ENCODE data around the gene SH3GL1. TPM values are rescaled to one million over a fixed set of nuclear protein-coding genes. Genes with fewer than 3 reads are reported as not detected.

Gene SH3GL1
- total RNA-seq, 1 experiment from 2014 or later, result 60.0 TPM

- H3K27ac ChIP-seq, result no peak overlapping the region; the same call in 1 of the 2 replicates
- no peak overlapping the region for H3K4me3 ChIP-seq
- no peaks in the 10 kb centered on the region for H3K27me3 ChIP-seq
- peaks cover 37% of the 10 kb centered on the region for H3K4me1 ChIP-seq
- peaks cover 9% of the 10 kb centered on the region; the same call in 1 of the 2 replicates for H3K36me3 ChIP-seq
- no peaks in the 10 kb centered on the region for H3K9me3 ChIP-seq (replicated peaks)
- DNase-seq, result peak; percentile 46 to 59
Observed at GRCh38 chr19:4393947-4394590, 6.3 kb downstream of the SH3GL1 start.

GRCh38 chr19:4391701-4392483 is 8.5 kb downstream of the SH3GL1 start:
- H3K27me3 ChIP-seq, result no peaks in the 10 kb centered on the region
- no peak overlapping the region for H3K4me3 ChIP-seq
- peak overlapping the region; percentile 50 for H3K27ac ChIP-seq
- H3K36me3 ChIP-seq, result peaks cover 13% of the 10 kb centered on the region
- peak; percentile 85 to 87 for DNase-seq
- H3K4me1 ChIP-seq, result peaks cover 37% of the 10 kb centered on the region
- no peaks in the 10 kb centered on the region for H3K9me3 ChIP-seq (replicated peaks)

GRCh38 chr19:4391306-4391693 is 9.0 kb downstream of the SH3GL1 start:
- Histone ChIP-seq H3K27me3 (no peaks in the 10 kb centered on the region), H3K9me3 (replicated peaks) (no peaks in the 10 kb centered on the region), H3K36me3 (peaks cover 9% of the 10 kb centered on the region), H3K27ac (peak overlapping the region; percentile 50), H3K4me3 (no peak overlapping the region), H3K4me1 (peaks cover 37% of the 10 kb centered on the region)
- peak in 1 of 2 experiments; percentile 23 for DNase-seq

- H3K27me3 ChIP-seq, result no peaks in the 10 kb centered on the region
- no peak overlapping the region for H3K4me3 ChIP-seq
- peak in 1 of 2 experiments; percentile 22 for DNase-seq
- no peaks in the 10 kb centered on the region for H3K9me3 ChIP-seq (replicated peaks)
- peaks cover 9% of the 10 kb centered on the region for H3K36me3 ChIP-seq
- peaks cover 41% of the 10 kb centered on the region for H3K4me1 ChIP-seq
- peak overlapping the region; percentile 50 for H3K27ac ChIP-seq
Observed at GRCh38 chr19:4390567-4391305, 9.6 kb downstream of the SH3GL1 start.

DNA sequence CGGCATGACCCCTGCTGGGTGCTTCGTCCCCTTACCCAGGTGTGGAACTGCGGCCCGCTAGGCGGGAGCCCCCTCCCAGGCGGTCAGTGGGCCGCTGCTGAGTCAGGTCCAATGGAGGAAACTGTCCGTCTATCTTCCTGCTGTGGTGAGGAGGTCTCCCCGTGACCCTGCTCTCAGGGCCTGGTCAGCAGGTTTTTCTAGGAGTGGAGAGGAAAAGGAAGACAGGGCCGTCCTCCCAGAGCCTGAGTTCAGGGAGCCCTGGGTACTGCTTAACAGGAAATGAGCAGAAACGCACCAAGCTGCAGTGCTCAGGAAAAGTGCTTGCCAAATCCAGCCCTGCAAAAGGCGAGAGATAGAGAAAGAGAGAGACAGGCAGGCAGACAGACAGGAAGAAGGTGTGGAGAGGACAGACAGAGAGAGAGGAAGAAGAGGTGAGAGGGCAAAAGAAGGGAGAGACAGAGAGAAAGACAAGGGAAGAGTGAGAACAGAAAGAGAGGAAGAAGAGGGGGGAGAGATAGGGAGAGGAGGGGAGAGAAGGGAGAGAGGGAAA is 10.3 kb downstream of the SH3GL1 start:
- Histone ChIP-seq H3K36me3 (peaks cover 5% of the 10 kb centered on the region; the same call in 1 of the 2 replicates), H3K27ac (no peak overlapping the region; the same call in 1 of the 2 replicates), H3K27me3 (no peaks in the 10 kb centered on the region), H3K4me1 (peaks cover 42% of the 10 kb centered on the region), H3K9me3 (replicated peaks) (no peaks in the 10 kb centered on the region), H3K4me3 (no peak overlapping the region)
- DNase-seq, result no peak

- H3K9me3 ChIP-seq (replicated peaks), result no peaks in the 10 kb centered on the region
- no peaks in the 10 kb centered on the region for H3K27me3 ChIP-seq
- DNase-seq, result no peak
- no peak overlapping the region for H3K4me3 ChIP-seq
- no peak overlapping the region for H3K27ac ChIP-seq
- peaks cover 42% of the 10 kb centered on the region for H3K4me1 ChIP-seq
- H3K36me3 ChIP-seq, result peaks cover 5% of the 10 kb centered on the region; the same call in 1 of the 2 replicates
Observed at GRCh38 chr19:4389511-4390016, 10.8 kb downstream of the SH3GL1 start.

DNA sequence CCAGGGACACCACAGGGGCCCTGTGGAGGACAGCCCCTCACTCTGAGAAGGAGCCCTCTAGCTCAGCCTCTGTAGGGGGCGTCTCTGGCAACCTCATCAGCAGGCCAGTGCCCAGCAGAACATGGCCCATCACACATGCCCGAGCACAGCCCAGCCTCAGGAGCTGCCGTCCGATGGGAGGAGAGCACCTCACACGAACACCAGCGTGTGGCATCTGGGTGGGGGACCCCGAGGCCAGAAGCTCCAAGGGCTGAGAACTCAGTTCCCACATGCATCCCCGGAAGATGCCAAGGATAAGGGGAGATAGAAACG is 11.3 kb downstream of the SH3GL1 start:
- H3K36me3 ChIP-seq, result peaks cover 5% of the 10 kb centered on the region; the same call in 1 of the 2 replicates
- no peaks in the 10 kb centered on the region for H3K27me3 ChIP-seq
- no peak overlapping the region for H3K27ac ChIP-seq
- DNase-seq, result no peak
- no peaks in the 10 kb centered on the region for H3K9me3 ChIP-seq (replicated peaks)
- peaks cover 36% of the 10 kb centered on the region for H3K4me1 ChIP-seq
- no peak overlapping the region for H3K4me3 ChIP-seq

GRCh38 chr19:4388337-4389063 is 11.8 kb downstream of the SH3GL1 start:
- H3K4me1 ChIP-seq, result peaks cover 35% of the 10 kb centered on the region
- no peak for DNase-seq
- H3K36me3 ChIP-seq, result peaks cover 5% of the 10 kb centered on the region; the same call in 1 of the 2 replicates

DNA sequence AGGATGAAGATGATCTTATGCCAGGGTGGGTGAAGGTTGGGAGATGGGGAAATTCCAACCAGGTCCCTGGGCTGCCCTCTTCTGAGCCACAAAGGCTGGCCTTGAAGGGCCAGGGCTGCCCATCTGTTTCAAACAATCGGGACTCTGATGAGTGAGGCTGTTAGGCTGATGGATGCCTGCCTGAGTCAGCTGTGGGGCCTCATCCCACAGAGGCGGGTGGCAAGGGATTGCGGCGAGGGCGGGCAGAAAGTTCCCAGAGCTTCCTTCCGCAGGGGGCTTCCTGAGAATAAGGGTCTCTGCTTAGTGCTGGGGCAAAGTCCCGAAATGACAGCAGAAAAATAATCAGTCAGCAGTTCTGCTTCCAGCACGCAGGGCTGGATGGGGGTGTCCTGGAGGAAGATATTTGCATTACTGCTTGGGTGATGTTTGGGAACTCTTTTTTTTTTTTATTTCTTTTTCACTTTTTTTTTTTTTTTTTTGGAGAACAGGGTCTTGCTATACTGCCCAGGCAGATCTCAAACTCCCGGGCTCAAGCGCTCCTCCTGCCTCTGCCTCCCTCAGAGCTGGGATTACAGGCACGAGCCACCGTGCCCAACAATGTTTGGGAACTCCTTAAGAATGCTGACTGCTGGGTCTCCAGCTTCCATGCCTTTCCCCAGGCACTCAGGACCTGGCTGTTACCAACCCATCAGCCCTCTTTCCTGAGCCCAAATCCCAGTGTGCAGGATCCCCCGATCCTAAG is 14.1 kb downstream of the SH3GL1 start:
- Histone ChIP-seq H3K27ac (no peak overlapping the region), H3K27me3 (no peaks in the 10 kb centered on the region), H3K4me1 (peaks cover 22% of the 10 kb centered on the region), H3K36me3 (peaks cover 5% of the 10 kb centered on the region; the same call in 1 of the 2 replicates), H3K4me3 (no peak overlapping the region), H3K9me3 (replicated peaks) (no peaks in the 10 kb centered on the region)
- DNase-seq, result peak in 1 of 2 experiments; percentile 30

More at GRCh38 chr19:4388337-4389063, 11.8 kb downstream of the SH3GL1 start:
- H3K4me3 ChIP-seq, result no peak overlapping the region
- no peak overlapping the region for H3K27ac ChIP-seq
- no peaks in the 10 kb centered on the region for H3K9me3 ChIP-seq (replicated peaks)
- H3K27me3 ChIP-seq, result no peaks in the 10 kb centered on the region

GRCh38 chr19:4385291-4386040 is 14.9 kb downstream of the SH3GL1 start:
- DNase-seq, result no peak
- H3K27me3 ChIP-seq, result no peaks in the 10 kb centered on the region
- peaks cover 5% of the 10 kb centered on the region; the same call in 1 of the 2 replicates for H3K36me3 ChIP-seq
- H3K4me3 ChIP-seq, result no peak overlapping the region
- no peak overlapping the region for H3K27ac ChIP-seq
- H3K9me3 ChIP-seq (replicated peaks), result no peaks in the 10 kb centered on the region
- peaks cover 17% of the 10 kb centered on the region for H3K4me1 ChIP-seq

DNA sequence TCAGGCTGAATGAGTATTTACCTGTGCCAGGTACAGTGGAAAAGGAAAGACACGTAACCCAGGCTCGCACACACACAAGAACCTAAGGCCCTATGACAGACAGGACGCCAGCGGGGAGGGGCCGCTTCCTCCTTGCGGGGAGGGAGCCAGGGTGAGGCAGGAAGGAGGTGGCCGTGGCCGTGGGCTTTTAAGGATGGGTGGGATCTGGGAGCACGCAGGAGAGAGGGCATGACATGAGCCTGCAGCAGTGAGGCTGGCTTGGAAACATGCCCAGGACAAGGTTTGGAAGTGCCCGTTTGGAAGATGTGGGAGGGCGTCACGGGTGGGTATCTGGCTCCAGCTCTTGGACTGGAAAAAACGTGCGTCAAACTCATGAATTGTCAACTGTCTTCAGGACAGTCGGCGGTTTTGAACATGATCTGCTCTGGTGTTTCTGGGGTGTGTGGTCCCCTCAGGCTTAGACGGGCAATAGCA is 20.1 kb downstream of the SH3GL1 start:
- Histone ChIP-seq H3K4me3 (no peak overlapping the region), H3K27me3 (no peaks in the 10 kb centered on the region), H3K27ac (no peak overlapping the region), H3K9me3 (replicated peaks) (no peaks in the 10 kb centered on the region), H3K4me1 (peaks cover 44% of the 10 kb centered on the region), H3K36me3 (no peaks in the 10 kb centered on the region)
- DNase-seq, result no peak

DNA sequence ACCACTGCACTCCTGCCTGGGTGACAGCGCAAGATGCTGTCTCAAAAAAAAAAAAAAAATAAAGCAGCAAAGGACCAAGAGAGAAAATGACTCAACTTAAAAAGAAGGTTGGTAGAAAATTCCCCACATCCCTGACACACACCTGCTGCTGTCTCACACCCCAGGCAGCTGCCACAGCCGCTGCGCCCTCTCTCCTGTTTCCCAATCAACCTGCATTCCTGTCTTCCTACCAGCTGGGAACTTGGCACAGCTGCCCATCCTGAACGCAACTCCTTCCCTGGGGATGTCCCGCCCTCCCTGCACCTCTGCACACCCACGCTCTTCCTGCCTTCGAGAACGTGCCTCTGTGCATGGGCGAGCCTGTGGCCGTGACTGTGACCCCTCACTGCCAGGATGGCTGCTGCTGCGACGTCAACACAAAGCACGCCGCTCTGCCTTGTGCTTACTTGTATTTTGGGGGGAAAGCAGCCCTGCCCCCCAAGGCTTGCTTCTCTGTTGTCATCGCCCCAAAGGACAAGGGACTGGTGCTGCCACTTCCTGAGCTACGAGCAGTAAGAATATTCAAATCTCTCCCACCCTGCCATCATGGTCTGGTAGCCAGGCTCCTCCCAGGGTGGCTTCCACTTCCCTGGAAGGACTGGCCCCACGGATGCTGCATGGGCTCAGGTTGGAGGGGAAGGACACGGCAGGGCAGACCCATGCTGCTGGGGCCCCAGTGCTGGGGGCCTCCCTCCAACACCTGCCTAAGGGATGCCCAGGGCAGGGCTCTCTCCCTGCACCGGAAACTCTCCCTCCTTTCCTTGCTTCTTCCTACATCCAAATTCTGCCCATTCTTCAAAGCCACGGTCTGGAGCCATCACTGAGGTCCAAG is 20.7 kb downstream of the SH3GL1 start:
- no peak overlapping the region for H3K4me3 ChIP-seq
- DNase-seq, result peak; percentile 92 to 94
- H3K9me3 ChIP-seq (replicated peaks), result no peaks in the 10 kb centered on the region
- H3K27me3 ChIP-seq, result no peaks in the 10 kb centered on the region
- H3K4me1 ChIP-seq, result peaks cover 50% of the 10 kb centered on the region
- peak overlapping the region; percentile 52 for H3K27ac ChIP-seq
- H3K36me3 ChIP-seq, result no peaks in the 10 kb centered on the region
